ACC112 (cell line): ENCODE results near the gene GPRASP1.

ENCODE experiments used
- H2AFZ ChIP-seq: fragments of 200-600 bp; sonication (generic); one replicate; pipeline ENCODE4 v1.6.0; 2017; ENCODE audit warnings: antibody characterized with exemption, low read length; ENCODE audit not compliant: unreplicated experiment
- H3K27ac ChIP-seq: fragments of 200-600 bp; sonication (generic); 2 replicates; pipeline ENCODE4 v1.5.1; 2014; ENCODE audit warnings: low read depth, mild to moderate bottlenecking, antibody characterized with exemption, low read length, moderate library complexity
- H3K27me3 ChIP-seq: fragments of 200-600 bp; sonication (generic); 2 replicates; pipeline ENCODE4 v1.6.1; 2014; ENCODE audit warnings: mild to moderate bottlenecking, antibody characterized with exemption, low read length, moderate library complexity, mixed read lengths; ENCODE audit not compliant: insufficient read depth
- H3K36me3 ChIP-seq: fragments of 200-600 bp; sonication (generic); 2 replicates; pipeline ENCODE4 v1.6.1; 2016; ENCODE audit warnings: mild to moderate bottlenecking, antibody characterized with exemption, low read length, moderate library complexity, mixed read lengths; ENCODE audit not compliant: insufficient read depth
- H3K4me1 ChIP-seq: fragments of 200-600 bp; sonication (generic); one replicate; pipeline ENCODE4 v1.6.1; 2016; ENCODE audit warnings: low read length, mixed read lengths; ENCODE audit not compliant: insufficient read depth, unreplicated experiment, control insufficient read depth
- H3K4me3 ChIP-seq: fragments of 200-600 bp; sonication (generic); 2 replicates; pipeline ENCODE4 v1.5.1; 2014; ENCODE audit warnings: mild to moderate bottlenecking, low read depth, low read length
- H3K79me2 ChIP-seq: fragments of 200-600 bp; sonication (generic); one replicate; pipeline ENCODE4 v1.6.0; 2016; ENCODE audit warnings: low read length; ENCODE audit not compliant: control insufficient read depth, unreplicated experiment, insufficient read depth

The GPRASP1 gene, protein sequence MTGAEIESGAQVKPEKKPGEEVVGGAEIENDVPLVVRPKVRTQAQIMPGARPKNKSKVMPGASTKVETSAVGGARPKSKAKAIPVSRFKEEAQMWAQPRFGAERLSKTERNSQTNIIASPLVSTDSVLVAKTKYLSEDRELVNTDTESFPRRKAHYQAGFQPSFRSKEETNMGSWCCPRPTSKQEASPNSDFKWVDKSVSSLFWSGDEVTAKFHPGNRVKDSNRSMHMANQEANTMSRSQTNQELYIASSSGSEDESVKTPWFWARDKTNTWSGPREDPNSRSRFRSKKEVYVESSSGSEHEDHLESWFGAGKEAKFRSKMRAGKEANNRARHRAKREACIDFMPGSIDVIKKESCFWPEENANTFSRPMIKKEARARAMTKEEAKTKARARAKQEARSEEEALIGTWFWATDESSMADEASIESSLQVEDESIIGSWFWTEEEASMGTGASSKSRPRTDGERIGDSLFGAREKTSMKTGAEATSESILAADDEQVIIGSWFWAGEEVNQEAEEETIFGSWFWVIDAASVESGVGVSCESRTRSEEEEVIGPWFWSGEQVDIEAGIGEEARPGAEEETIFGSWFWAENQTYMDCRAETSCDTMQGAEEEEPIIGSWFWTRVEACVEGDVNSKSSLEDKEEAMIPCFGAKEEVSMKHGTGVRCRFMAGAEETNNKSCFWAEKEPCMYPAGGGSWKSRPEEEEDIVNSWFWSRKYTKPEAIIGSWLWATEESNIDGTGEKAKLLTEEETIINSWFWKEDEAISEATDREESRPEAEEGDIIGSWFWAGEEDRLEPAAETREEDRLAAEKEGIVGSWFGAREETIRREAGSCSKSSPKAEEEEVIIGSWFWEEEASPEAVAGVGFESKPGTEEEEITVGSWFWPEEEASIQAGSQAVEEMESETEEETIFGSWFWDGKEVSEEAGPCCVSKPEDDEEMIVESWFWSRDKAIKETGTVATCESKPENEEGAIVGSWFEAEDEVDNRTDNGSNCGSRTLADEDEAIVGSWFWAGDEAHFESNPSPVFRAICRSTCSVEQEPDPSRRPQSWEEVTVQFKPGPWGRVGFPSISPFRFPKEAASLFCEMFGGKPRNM (N-terminal part only)

DNA sequence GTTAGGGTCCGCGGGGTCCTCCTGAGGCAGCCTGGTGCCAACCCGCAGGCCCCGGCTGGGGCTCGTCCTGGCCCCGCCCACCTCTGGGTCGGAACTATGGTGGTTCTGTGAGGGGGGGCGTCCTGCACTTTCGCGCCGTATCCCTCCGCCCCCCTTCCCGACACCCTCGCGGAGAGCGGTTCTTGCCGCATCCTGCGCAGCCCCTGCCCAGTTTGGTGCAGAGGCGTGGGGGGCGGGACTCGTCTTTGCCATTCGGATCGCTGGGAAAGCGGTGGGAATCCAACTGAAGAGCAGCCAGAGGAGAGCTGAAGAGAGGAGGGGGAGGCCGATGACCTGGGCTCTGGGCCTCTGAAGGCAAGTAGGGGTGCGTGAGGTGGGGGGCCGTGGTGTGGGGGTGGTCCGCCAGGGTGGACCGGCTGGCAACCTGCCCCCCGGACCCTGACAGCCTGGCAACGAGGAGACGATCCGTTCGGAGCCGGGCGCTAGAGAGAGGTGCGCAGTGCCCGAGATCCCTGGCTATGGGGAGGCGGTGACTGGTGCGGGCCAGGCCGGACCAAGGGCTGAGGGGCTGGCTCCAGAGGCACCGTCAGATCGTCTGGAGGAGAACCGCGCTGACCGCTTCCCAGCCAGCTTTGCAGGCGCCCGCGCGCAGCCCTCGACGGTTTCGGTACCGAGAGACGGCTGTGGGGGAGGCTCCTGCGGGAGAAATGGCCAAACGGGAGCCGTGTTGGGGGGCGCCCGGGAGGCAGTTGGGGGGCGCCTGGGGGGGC, at the start of gene GPRASP1:
TSS of gene GPRASP1 (plus strand) at position 242 of the 770 bp plus-strand sequence. CDS start 2,431 bp downstream, outside the sequence.
- Histone ChIP-seq H2AFZ (peak within 1 kb of the TSS; percentile 65), H3K4me1 (no peaks in the 10 kb centered on the region), H3K4me3 (peak within 1 kb of the TSS; percentile 78), H3K36me3 (no peaks in the 10 kb centered on the region), H3K27me3 (no peaks in the 10 kb centered on the region), H3K27ac (no peak within 1 kb of the TSS), H3K79me2 (no peaks in the 10 kb centered on the region)

DNA sequence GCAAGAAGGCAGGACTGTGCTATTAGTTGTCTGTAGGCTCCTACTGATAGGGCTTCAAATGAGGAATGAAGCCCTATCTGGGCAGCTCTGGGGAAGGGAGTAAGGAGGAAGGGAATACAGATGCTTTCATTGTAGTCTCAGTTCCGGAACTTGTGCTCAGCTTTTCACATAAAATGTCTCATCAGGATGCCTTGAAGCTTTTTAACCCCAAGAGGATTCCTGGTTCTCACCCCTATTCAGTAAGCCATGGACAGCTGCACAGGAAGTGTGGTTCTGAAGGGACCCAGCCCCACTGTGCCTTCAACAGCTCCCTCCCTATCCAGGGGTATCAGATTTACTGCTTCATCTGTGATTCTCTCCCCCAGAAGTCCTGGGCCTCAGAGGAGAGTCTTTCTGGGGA, 47.0 kb upstream of the GPRASP1 start:
- H3K79me2 ChIP-seq: peaks cover 20% of the 10 kb centered on the region

DNA sequence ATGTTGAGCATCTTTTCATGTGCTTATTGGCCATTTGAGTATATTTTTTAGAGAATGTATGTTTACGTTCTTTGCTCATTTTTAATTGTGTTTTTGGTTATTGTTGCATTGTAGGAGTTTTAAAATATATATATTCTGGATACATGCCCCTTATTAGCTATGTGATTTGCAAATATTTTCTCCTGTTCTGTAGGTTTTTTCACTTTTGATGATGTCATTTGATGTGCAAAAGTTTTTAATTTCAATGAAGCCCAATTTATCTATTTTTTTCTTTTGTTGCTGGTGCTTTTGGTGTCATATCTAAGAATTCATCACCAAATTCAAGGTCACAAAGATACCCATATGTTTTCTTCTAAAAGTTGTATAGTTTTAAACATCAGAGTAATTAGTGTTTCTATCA, 45.2 kb upstream of the GPRASP1 start:
- Histone ChIP-seq H3K79me2 (peaks cover 9% of the 10 kb centered on the region), H3K4me1 (no peaks in the 10 kb centered on the region), H2AFZ (no peak overlapping the region)

More for the DNA sequence above, 47.0 kb upstream of the GPRASP1 start:
- Histone ChIP-seq H3K4me1 (no peaks in the 10 kb centered on the region), H3K27me3 (no peaks in the 10 kb centered on the region), H2AFZ (no peak overlapping the region), H3K4me3 (no peak overlapping the region), H3K36me3 (no peaks in the 10 kb centered on the region), H3K27ac (no peak overlapping the region)

DNA sequence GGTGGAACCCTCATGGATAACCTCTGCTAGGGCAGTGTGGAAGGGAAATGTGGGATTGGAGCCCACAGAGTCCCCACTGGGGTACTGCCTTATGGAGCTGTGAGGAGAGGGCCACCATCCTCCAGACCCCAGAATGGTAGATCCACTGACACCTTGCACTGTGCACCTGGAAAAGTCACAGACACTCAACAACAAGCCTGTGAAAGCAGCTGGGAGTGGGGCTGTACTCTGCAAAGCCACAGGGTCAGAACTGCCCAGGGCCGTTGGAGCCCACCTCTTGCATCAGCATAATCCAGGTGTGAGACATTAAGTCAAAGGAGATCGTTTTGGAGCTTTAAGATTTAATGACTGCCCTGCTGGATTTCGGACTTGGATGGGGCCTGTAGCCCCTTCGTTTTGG, 40.4 kb upstream of the GPRASP1 start:
- H3K4me3 ChIP-seq: no peak overlapping the region
- no peaks in the 10 kb centered on the region; the same call in 1 of the 2 replicates for H3K36me3 ChIP-seq
- peaks cover 3% of the 10 kb centered on the region for H3K79me2 ChIP-seq
- no peaks in the 10 kb centered on the region for H3K27me3 ChIP-seq
- no peaks in the 10 kb centered on the region for H3K4me1 ChIP-seq
- H3K27ac ChIP-seq: no peak overlapping the region
- no peak overlapping the region for H2AFZ ChIP-seq

More for the DNA sequence above, 45.2 kb upstream of the GPRASP1 start:
- Histone ChIP-seq H3K4me3 (no peak overlapping the region), H3K27ac (no peak overlapping the region), H3K36me3 (no peaks in the 10 kb centered on the region), H3K27me3 (no peaks in the 10 kb centered on the region)

DNA sequence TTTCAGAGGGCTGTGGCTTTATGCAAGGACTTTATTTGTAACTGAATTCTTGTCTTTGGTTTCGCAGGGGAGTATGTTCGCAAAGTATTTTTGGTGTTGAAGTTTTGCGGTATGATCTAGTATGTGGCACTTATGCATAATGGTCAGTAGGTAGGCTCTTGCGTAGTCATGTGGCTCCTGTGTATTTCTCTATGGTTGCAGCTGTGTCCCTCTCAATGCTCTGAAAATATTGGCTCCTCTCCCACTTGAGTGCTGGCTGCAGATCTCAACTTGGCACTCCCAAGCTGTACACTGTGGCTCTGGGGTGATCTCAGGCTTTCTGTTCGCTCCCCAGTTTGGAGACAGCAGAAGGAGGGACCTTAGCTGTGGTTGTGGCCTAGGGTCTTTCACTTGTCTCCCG, 27.2 kb upstream of the GPRASP1 start:
- Histone ChIP-seq H2AFZ (no peak overlapping the region), H3K27me3 (no peaks in the 10 kb centered on the region), H3K4me3 (no peak overlapping the region), H3K79me2 (no peaks in the 10 kb centered on the region), H3K27ac (no peak overlapping the region), H3K4me1 (no peaks in the 10 kb centered on the region), H3K36me3 (no peaks in the 10 kb centered on the region)

DNA sequence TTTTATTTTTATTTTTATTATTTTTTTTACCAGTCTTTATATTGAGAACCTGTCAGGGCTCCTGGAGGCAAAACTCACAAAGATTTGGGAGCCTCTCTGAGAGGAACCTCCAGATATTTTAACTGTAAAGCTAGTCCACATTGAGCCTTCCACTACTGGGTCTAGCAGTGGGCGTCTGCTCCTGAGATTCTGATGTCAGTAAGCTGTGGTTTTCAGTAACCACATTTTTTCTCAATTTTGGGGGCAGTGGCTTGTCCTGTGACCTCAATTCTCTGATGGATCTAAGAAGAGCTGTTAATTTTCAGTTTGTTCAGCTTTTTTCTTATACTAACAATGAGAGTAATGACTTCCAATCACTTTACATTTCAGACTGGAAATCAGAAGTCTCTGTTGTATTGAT, 23.6 kb upstream of the GPRASP1 start:
- H3K27ac ChIP-seq: no peak overlapping the region
- H3K4me3 ChIP-seq: no peak overlapping the region
- no peaks in the 10 kb centered on the region for H3K4me1 ChIP-seq
- H3K27me3 ChIP-seq: no peaks in the 10 kb centered on the region
- no peak overlapping the region for H2AFZ ChIP-seq
- no peaks in the 10 kb centered on the region for H3K36me3 ChIP-seq
- no peaks in the 10 kb centered on the region for H3K79me2 ChIP-seq

DNA sequence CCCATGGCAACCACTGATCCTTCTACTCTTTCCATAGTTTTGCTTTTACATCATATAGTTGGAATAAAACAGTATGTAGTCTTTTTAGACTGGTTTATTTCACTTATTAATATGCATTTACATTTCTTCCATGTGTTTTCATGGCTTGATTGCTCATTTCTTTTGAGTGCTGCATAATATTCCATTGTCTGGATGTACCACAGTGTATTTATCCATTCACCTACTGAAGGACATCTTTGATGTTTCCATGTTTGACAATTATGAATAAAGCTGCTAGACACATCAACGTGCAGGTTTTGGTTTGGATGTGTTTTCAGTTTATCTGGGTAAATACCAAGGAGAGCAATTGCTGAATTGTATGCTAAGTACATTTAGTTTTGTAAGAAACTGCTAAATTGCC, 13.7 kb upstream of the GPRASP1 start:
- Histone ChIP-seq H3K27ac (no peak overlapping the region), H3K4me1 (no peaks in the 10 kb centered on the region), H3K4me3 (no peak overlapping the region), H3K36me3 (no peaks in the 10 kb centered on the region; the same call in 1 of the 2 replicates), H3K27me3 (no peaks in the 10 kb centered on the region), H2AFZ (no peak overlapping the region), H3K79me2 (no peaks in the 10 kb centered on the region)

DNA sequence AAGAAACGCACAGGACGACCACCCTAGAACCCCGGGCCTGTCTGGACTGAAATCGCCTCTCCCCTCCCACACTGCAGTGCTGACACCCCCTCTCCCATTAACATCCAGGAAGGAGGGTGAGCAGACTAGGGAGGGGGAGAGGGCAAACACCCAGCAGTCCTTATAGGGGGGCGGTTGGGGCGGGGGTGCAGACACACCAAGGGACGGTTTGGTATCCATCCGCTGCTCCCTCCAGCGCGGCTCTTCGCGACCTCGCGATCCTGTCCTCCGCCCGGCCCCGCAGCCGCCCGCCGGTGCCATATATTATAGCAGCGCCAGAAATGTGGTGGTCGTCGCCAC, 411 bp upstream of the GPRASP1 start:
- no peaks in the 10 kb centered on the region for H3K27me3 ChIP-seq
- no peaks in the 10 kb centered on the region for H3K79me2 ChIP-seq
- no peak overlapping the region for H3K27ac ChIP-seq
- H3K4me3 ChIP-seq: peak overlapping the region; percentile 78
- H2AFZ ChIP-seq: no peak overlapping the region
- no peaks in the 10 kb centered on the region for H3K36me3 ChIP-seq
- no peaks in the 10 kb centered on the region for H3K4me1 ChIP-seq

DNA sequence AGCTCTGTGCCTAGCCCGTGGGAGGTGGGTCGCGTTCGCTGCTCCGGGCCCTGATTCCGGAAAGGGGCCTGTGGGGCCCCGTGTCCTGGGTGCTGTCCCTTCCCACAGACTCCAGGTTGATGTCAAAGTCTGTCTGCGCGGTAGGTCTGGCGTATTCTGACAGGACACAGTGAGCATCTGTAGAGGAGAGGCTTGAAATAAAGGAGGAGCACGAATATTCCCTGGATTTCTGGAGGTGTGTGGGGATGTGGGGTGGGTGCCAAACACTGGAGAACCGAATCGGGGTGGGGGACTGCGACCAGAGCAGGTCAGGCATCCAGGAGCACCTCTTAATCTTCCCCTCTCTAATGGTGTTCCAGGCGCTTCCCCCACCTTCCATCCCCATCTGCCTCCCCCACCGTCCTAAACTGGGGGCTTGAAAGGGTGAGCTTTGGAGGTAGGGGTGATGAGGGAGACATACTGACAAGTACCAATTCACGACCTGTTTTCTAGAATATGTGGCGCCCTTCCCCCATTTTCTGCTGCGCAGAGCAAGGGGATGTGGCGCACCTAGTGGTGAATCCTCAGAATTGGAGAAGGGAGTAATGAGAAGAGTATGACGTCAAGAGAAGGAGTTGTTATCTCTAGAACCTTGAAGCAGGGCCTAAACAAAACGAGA, 877 bp downstream of the GPRASP1 start:
- Histone ChIP-seq H3K4me3 (peak overlapping the region; percentile 78), H3K27ac (no peak overlapping the region), H3K79me2 (no peaks in the 10 kb centered on the region), H3K4me1 (no peaks in the 10 kb centered on the region), H2AFZ (peak overlapping the region; percentile 65), H3K27me3 (no peaks in the 10 kb centered on the region), H3K36me3 (no peaks in the 10 kb centered on the region)

DNA sequence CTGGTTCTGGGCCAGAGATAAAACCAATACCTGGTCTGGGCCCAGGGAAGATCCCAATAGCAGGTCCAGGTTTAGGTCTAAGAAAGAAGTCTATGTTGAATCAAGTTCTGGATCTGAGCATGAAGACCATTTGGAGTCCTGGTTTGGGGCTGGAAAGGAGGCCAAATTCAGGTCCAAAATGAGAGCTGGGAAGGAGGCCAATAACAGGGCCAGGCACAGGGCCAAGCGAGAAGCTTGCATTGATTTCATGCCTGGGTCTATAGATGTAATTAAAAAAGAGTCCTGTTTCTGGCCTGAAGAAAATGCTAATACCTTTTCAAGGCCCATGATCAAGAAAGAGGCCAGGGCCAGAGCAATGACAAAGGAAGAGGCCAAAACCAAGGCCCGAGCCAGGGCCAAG, 3.4 kb downstream of the GPRASP1 start:
- Histone ChIP-seq H3K27ac (no peak overlapping the region), H3K27me3 (no peaks in the 10 kb centered on the region), H3K4me1 (no peaks in the 10 kb centered on the region), H3K79me2 (no peaks in the 10 kb centered on the region), H3K36me3 (no peaks in the 10 kb centered on the region), H3K4me3 (no peak overlapping the region), H2AFZ (no peak overlapping the region)
